NOMO-1 (cell line): ENCODE data around the gene KDELR1.
A peak's percentile ranks its signal among the peaks of the same experiment; 100 is the strongest.
"Not testable (repeated sequence)": the region's sequence is repeated elsewhere in the genome, so short reads cannot be mapped to it uniquely, and the experiment has no call there.

Experiments used
- DNase-seq, 2 experiments: peaks; one replicate each; lab custom pipeline; 2025; ENCODE audit not compliant: unreplicated experiment in 2 of 2; lab: John Stamatoyannopoulos, UW

The KDELR1 gene

DNA sequence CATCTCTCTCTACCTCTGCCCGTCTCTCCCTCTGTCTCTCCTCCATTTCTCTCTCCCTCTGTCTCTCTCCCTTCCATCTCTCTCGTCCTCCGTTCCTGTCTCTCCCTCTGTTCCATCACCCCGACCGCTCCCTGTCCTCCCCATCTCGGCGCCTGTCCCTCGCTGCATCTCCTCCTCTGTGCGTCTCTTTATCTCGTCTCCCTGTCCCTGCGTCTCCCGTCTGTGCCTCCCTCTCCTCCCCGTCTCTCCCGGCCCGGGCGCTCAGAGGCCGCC lies 6.7 kb upstream of the KDELR1 start:
- DNase-seq = peak in 1 of 2 experiments; percentile 24

GRCh38 chr19:48397263-48398101 lies 6.1 kb upstream of the KDELR1 start:
- no peak for DNase-seq

- no peak for DNase-seq
Observed at GRCh38 chr19:48396824-48397176, 5.4 kb upstream of the KDELR1 start.

DNA sequence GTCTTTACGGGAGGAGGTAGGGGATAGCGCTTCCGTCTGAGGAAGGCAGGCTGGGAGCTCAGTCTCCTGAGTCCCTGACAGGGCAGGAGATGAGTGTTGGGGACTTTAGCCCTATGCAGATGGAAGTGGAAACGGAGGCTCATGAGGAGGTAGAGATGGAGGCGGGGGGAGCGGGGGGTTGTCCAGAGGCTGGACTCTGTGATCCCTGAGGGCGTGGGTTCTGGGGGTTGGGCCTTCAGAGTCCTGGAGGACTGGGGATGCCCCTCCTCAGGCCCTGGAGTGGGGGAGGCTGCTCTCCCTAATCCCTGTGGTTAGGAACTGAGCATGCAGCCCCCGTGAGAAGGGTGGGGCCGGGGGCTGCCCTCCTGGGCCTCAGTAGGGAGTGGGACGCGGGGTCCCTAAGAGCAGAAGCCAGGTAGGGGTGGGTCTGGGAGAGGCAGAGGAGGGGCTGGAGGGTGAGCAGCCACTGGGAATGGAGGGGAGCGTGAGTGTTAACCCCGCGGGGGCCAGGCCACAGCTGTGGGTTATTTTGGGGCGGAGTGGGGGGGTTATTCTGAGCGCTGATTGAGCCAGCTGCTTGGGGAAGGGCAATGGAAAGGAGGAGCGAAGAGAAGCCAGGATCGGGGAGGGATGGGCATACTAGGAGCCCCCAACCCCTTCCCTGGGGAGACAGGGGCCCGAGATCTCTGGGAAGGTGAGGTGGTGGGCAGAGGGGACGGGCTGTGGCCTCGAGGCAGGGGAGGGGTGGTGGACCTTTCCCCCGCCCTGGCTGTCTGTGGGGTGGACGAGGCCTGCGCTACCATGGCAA lies 4.9 kb upstream of the KDELR1 start:
- DNase-seq = no peak

DNA sequence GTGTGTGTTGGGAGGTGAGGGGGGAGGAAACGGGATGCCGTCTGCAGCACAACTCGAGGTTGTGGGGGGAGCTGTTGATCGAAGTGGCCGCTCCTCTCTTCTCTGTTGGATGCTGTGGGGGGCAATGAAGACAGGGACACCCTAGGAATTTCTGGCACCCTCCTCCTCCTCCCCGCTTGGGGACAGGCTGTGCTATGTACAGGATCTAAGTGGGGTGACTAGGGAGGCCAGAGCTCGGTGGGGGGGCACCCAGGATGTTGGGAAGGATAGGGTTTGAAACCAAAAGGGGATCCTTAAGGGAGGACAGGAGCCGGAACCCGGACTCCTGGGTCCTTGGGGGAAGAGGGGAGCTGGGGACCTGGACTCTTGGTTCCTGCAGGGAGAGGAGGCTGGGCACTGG lies 4.1 kb upstream of the KDELR1 start:
- DNase-seq = no peak

GRCh38 chr19:48395170-48395455 lies 3.8 kb upstream of the KDELR1 start:
- DNase-seq = no peak

GRCh38 chr19:48394331-48395169 lies 3.2 kb upstream of the KDELR1 start:
- DNase-seq = peak in 1 of 2 experiments; percentile 3

GRCh38 chr19:48393559-48394330 lies 2.4 kb upstream of the KDELR1 start, which contains the start of gene GRIN2D:
TSS of gene GRIN2D (plus strand) at chr19:48393668. CDS start at chr19:48398393, 4,725 bp downstream.
- DNase-seq = peak in 1 of 2 experiments; percentile 17

DNA sequence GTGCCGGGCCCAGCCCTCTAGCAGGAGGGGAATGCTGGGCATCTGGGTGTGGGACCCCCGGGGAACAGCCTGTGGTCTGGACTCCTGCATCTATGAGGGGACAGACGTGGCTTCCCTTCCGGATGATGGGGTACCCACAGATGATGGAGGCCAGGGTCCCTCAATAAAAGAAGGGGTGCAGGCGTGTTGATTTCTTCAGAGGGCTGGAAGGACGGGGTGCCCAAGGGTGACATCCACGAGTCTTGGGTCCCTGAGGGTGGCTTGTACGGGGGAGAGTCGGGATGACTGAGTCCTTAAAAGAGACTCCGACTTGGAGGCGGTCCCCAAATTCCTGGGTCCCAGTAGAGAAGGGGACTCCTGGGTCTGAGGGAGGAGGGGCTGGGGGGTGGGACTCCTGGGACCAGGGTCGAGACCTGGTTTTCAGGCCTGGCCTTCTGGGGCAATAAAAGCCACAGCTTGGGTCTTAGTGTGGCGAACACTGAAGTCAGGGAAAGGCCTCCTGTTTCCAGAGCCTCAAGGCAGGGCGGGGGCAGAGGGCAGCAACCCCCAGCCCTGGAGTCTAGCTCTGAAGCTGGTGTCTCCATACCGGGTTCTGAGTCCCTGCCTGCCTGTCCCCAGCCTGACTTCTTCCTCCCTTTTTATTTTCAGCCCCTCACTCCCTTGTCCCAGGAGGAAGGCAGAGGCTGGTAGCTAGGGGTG lies 1.7 kb upstream of the KDELR1 start:
- DNase-seq = no peak

- not testable (repeated sequence) for DNase-seq
Observed at GRCh38 chr19:48392006-48392344, 624 bp upstream of the KDELR1 start.

- peak; percentile 46 to 54 for DNase-seq
Observed at GRCh38 chr19:48390188-48391099, 907 bp downstream of the KDELR1 start.

GRCh38 chr19:48386981-48387380 lies 4.4 kb downstream of the KDELR1 start:
- DNase-seq = no peak

DNA sequence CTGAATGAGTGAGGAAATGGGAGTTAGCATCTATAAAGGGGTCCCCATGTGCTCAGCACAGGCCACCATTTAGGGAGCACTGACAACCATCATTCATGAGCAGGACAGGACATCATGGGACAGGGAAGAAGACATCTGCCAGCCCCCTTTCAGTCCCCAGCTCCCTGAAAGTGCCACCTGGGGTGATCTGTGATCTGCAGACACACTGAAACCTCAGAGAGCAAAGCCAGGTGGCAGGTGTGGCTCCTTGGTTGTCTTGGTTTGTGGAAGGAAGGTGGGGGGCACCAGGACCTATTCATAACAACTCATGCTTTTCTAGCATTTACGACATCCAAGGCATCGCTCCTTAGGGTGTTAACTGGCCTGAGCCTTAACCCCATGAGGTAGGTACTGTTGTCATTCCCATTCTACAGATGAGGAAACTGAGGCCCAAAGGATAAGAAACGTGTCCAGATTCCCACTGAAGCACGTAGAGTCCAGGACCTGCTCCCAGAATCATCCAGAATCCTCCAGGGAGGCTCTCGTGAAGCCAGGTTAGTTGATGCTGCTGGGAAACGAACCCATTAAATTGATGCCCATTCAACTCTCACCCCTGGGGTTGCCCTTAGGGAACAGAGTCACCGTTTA lies 5.8 kb downstream of the KDELR1 start:
- DNase-seq = no peak

- no peak for DNase-seq
Observed at GRCh38 chr19:48382286-48382685, 9.1 kb downstream of the KDELR1 start.

- no peak for DNase-seq
Observed at GRCh38 chr19:48381178-48381950, 10.0 kb downstream of the KDELR1 start.

DNA sequence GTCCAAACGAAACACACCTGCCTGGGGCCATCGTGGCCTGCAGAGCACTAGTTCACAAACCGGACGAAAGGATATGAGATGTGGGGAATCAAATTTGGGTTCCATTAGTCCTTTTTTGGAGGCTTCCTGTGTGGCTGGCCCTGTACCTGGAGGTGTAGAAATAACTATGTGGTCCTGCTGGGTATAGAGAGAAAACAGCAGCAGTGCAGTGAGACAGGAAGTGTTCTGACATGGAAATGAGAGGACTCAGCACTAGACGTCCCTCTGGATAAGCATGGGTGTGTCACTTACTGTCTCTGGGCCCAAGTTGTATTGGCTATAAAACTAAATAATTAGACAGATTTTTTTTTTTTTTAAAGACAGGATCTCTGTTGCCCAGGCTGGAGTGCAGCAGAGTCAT lies 12.3 kb downstream of the KDELR1 start:
- DNase-seq = no peak

GRCh38 chr19:48378194-48378570 lies 13.2 kb downstream of the KDELR1 start:
- DNase-seq = no peak

- DNase-seq = no peak
Observed at GRCh38 chr19:48373567-48373966, 17.8 kb downstream of the KDELR1 start.
